ENCODE measurements around the gene TERF2IP. TPM values are rescaled to one million over a fixed set of nuclear protein-coding genes. Genes with fewer than 3 reads are reported as not detected.
A peak's percentile ranks its signal among the peaks of the same experiment; 100 is the strongest.

TERF2IP gene
- total and polyA plus RNA-seq, 4 donors, result 46.5 to 78.3 (median 62.9) TPM

DNA sequence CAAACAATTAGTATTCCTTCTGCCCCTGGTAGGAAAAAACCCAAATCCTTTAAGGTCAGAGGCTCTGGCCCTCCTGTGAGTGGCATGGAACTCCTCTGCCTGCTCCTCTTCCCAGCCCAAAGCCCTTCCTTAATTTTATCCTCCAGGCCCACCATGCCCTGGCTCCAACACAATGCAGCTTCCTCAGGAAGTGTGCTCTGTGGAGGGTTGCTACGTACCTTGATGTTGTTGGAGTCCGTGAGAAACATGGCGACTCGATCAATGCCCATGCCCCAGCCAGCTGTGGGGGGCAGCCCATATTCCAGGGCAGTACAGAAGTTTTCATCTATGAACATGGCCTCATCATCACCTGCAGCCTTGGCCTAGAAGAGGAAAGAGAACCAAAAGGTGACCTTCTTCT is 19.2 kb upstream of the TERF2IP start:
- DNase-seq (no peak), ATAC-seq (ENCODE audit: low FRiP score) (no peak)
- intact Hi-C loops (cut with DNase I), result loop anchor here in 1 of 2 donors (10.0 kb wide), 1 partner anchor 154 kb away; no protein-coding TSS in a partner anchor
- Histone ChIP-seq H3K36me3 (ENCODE audit: control insufficient read depth in 1 of 2, insufficient read depth in 2 of 2, low read length in 1 of 2) (peaks cover 10 to 12% of the 10 kb centered on the region in 2 donors), H3K4me1 (ENCODE audit: control insufficient read depth in 1 of 2, insufficient read depth in 2 of 2, low read length in 2 of 2) (no peaks in the 10 kb centered on the region), H3K4me3 (ENCODE audit: low read length in 2 of 2) (no peak overlapping the region), H3K27ac (ENCODE audit: low read depth in 1 of 2, low read length in 2 of 2) (no peak overlapping the region), H3K27me3 (ENCODE audit: control insufficient read depth in 1 of 2, insufficient read depth in 2 of 2, low read length in 1 of 2) (no peaks in the 10 kb centered on the region), H3K9me3 (ENCODE audit: control insufficient read depth, low read length) (no peaks in the 10 kb centered on the region)
- 92 to 96% methylated on average over 4 of the region's 4 CpGs for WGBS, 2 donors

GRCh38 chr16:75629132-75629531 is 18.4 kb upstream of the TERF2IP start:
- H3K9me3 ChIP-seq (ENCODE audit: control insufficient read depth, low read length), result no peaks in the 10 kb centered on the region
- intact Hi-C loops (cut with DNase I), result loop anchor here in 1 of 2 donors (10.0 kb wide), 1 partner anchor 154 kb away; no protein-coding TSS in a partner anchor
- H3K36me3 ChIP-seq (ENCODE audit: control insufficient read depth in 1 of 2, insufficient read depth in 2 of 2, low read length in 1 of 2), result peaks cover 10 to 12% of the 10 kb centered on the region in 2 donors
- H3K4me3 ChIP-seq (ENCODE audit: low read length in 2 of 2), result no peak overlapping the region
- WGBS, 2 donors, result 87 to 89% methylated on average over 10 of the region's 10 CpGs
- no peak overlapping the region for H3K27ac ChIP-seq (ENCODE audit: low read depth in 1 of 2, low read length in 2 of 2)
- DNase-seq (no peak), ATAC-seq (ENCODE audit: low FRiP score) (no peak)
- no peaks in the 10 kb centered on the region for H3K4me1 ChIP-seq (ENCODE audit: control insufficient read depth in 1 of 2, insufficient read depth in 2 of 2, low read length in 2 of 2)
- H3K27me3 ChIP-seq (ENCODE audit: control insufficient read depth in 1 of 2, insufficient read depth in 2 of 2, low read length in 1 of 2), result no peaks in the 10 kb centered on the region

GRCh38 chr16:75630052-75630451 is 17.5 kb upstream of the TERF2IP start:
- intact Hi-C loops (cut with DNase I), result no loop called here
- WGBS, 2 donors, result 76 to 81% methylated on average over 3 of the region's 3 CpGs
- H3K4me3 ChIP-seq (ENCODE audit: low read length in 2 of 2), result no peak overlapping the region
- no peaks in the 10 kb centered on the region for H3K9me3 ChIP-seq (ENCODE audit: control insufficient read depth, low read length)
- no peaks in the 10 kb centered on the region for H3K4me1 ChIP-seq (ENCODE audit: control insufficient read depth in 1 of 2, insufficient read depth in 2 of 2, low read length in 2 of 2)
- no peaks in the 10 kb centered on the region for H3K27me3 ChIP-seq (ENCODE audit: control insufficient read depth in 1 of 2, insufficient read depth in 2 of 2, low read length in 1 of 2)
- DNase-seq, result no peak
- H3K36me3 ChIP-seq (ENCODE audit: control insufficient read depth in 1 of 2, insufficient read depth in 2 of 2, low read length in 1 of 2), result peaks cover 10 to 12% of the 10 kb centered on the region in 2 donors
- H3K27ac ChIP-seq (ENCODE audit: low read depth in 1 of 2, low read length in 2 of 2), result no peak overlapping the region
- ATAC-seq (ENCODE audit: low FRiP score), result no peak

DNA sequence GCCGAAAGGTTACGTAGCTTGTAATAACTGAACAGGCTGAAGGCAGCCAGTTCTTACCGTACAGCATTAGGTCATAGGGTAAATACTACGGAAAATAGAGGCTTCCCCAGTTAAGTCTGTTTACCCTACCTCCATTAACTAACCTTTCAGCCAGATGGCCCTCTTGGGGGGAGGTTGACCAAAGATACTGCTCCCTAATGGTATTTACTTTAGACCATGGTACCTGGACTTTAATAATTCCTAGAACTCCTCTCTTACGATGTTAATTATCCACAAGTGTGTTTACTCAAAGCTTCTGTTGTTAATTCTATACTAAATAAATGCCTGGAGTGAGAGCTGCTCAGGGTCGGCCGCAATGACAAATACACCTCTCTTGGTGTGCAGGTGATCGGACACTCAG is 14.7 kb upstream of the TERF2IP start:
- H3K36me3 ChIP-seq (ENCODE audit: control insufficient read depth in 1 of 2, insufficient read depth in 2 of 2, low read length in 1 of 2), result peaks cover 15 to 18% of the 10 kb centered on the region in 2 donors
- WGBS, 2 donors, result 89 to 90% methylated on average over 8 of the region's 8 CpGs
- DNase-seq (no peak), ATAC-seq (ENCODE audit: low FRiP score) (no peak)
- H3K27me3 ChIP-seq (ENCODE audit: control insufficient read depth in 1 of 2, insufficient read depth in 2 of 2, low read length in 1 of 2), result no peaks in the 10 kb centered on the region
- intact Hi-C loops (cut with DNase I), result no loop called here
- no peaks in the 10 kb centered on the region for H3K4me1 ChIP-seq (ENCODE audit: control insufficient read depth in 1 of 2, insufficient read depth in 2 of 2, low read length in 2 of 2)
- H3K9me3 ChIP-seq (ENCODE audit: control insufficient read depth, low read length), result no peaks in the 10 kb centered on the region
- H3K27ac ChIP-seq (ENCODE audit: low read depth in 1 of 2, low read length in 2 of 2), result no peak overlapping the region
- no peak overlapping the region for H3K4me3 ChIP-seq (ENCODE audit: low read length in 2 of 2)

DNA sequence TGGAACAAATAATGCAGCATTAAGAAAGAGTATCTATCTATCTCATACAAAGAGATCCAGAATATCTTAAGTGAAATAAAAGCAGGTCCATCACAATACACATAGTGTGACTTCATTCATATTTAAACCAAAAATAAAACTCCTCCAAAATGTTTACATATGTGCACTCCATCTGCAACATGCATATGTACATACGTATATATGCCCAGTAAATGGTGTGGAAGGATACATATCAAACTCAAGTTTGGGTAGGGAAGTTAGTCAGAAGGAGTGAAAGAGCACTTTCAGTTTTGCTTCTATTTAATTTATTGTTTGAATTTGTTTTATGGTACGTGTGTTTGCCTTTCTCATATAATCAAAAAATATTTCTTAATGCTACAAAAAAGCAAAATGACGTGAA is 12.5 kb upstream of the TERF2IP start:
- Histone ChIP-seq H3K27me3 (ENCODE audit: control insufficient read depth in 1 of 2, insufficient read depth in 2 of 2, low read length in 1 of 2) (no peaks in the 10 kb centered on the region), H3K4me3 (ENCODE audit: low read length in 2 of 2) (no peak overlapping the region), H3K36me3 (ENCODE audit: control insufficient read depth in 1 of 2, insufficient read depth in 2 of 2, low read length in 1 of 2) (peaks cover 10 to 14% of the 10 kb centered on the region in 2 donors), H3K4me1 (ENCODE audit: control insufficient read depth in 1 of 2, insufficient read depth in 2 of 2, low read length in 2 of 2) (no peaks in the 10 kb centered on the region), H3K27ac (ENCODE audit: low read depth in 1 of 2, low read length in 2 of 2) (no peak overlapping the region), H3K9me3 (ENCODE audit: control insufficient read depth, low read length) (no peaks in the 10 kb centered on the region)
- 78 to 82% methylated on average over 3 of the region's 3 CpGs for WGBS, 2 donors
- DNase-seq, result no peak
- ATAC-seq (ENCODE audit: low FRiP score), result no peak
- intact Hi-C loops (cut with DNase I), result no loop called here

- DNase-seq (no peak), ATAC-seq (ENCODE audit: low FRiP score) (no peak)
- H3K9me3 ChIP-seq (ENCODE audit: control insufficient read depth, low read length), result no peaks in the 10 kb centered on the region
- no peak overlapping the region for H3K4me3 ChIP-seq (ENCODE audit: low read length in 2 of 2)
- no peaks in the 10 kb centered on the region for H3K27me3 ChIP-seq (ENCODE audit: control insufficient read depth in 1 of 2, insufficient read depth in 2 of 2, low read length in 1 of 2)
- peaks cover 8 to 10% of the 10 kb centered on the region in 2 donors for H3K36me3 ChIP-seq (ENCODE audit: control insufficient read depth in 1 of 2, insufficient read depth in 2 of 2, low read length in 1 of 2)
- H3K4me1 ChIP-seq (ENCODE audit: control insufficient read depth in 1 of 2, insufficient read depth in 2 of 2, low read length in 2 of 2), result no peaks in the 10 kb centered on the region
- H3K27ac ChIP-seq (ENCODE audit: low read depth in 1 of 2, low read length in 2 of 2), result no peak overlapping the region
- 86 to 88% methylated on average over 6 of the region's 6 CpGs for WGBS, 2 donors
- intact Hi-C loops (cut with DNase I), result no loop called here
Observed at GRCh38 chr16:75640598-75640997, 7.0 kb upstream of the TERF2IP start.

DNA sequence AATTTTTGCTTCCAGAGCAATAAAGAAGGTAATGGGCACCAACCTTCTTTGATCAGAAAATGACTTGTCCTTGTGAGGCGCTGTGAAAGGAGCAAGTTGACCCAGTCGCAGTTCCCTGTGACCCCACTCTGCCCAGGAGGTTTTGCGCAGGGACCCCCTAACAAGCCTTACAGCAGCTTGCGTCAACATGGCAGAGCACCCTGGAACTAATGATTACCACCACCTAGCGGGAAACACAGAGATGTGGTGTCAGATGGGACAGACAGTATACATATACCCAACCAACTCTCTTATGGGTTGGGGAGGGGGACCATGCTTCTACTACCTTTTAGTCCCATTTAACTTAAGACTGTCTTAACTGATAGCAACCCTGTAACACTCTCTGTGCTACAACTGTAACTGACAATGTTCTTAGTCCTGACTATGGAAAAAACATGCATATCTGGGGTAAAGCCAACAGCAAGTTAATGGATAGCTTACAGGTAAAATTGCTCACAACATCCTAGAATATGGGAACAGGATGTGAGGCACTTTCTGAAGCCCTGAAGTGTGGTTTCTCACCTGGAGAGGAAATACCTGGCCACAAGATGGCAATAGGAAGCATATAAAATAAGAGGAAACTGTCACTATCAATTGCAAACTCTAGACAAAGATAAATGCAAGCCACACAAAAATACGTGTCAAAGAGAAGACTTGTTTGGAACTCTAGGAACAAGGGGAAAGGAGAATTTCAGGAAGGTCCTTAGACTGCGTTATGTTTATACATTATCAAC is 3.1 kb upstream of the TERF2IP start:
- Histone ChIP-seq H3K27me3 (ENCODE audit: control insufficient read depth in 1 of 2, insufficient read depth in 2 of 2, low read length in 1 of 2) (no peaks in the 10 kb centered on the region), H3K27ac (ENCODE audit: low read depth in 1 of 2, low read length in 2 of 2) (no peak overlapping the region), H3K9me3 (ENCODE audit: control insufficient read depth, low read length) (no peaks in the 10 kb centered on the region), H3K4me1 (ENCODE audit: control insufficient read depth in 1 of 2, insufficient read depth in 2 of 2, low read length in 2 of 2) (no peaks in the 10 kb centered on the region), H3K36me3 (ENCODE audit: control insufficient read depth in 1 of 2, insufficient read depth in 2 of 2, low read length in 1 of 2) (peaks cover 4 to 8% of the 10 kb centered on the region in 2 donors), H3K4me3 (ENCODE audit: low read length in 2 of 2) (no peak overlapping the region)
- 91 to 95% methylated on average over 7 of the region's 7 CpGs for WGBS, 2 donors
- intact Hi-C loops (cut with DNase I), result no loop called here
- ATAC-seq (ENCODE audit: low FRiP score) (no peak), DNase-seq (no peak)

- ATAC-seq (ENCODE audit: low FRiP score), result peak; percentile 58
- WGBS, 2 donors, result 0% methylated on average over 18 of the region's 18 CpGs
- H3K9me3 ChIP-seq (ENCODE audit: control insufficient read depth, low read length), result no peaks in the 10 kb centered on the region
- peaks cover 1 to 2% of the 10 kb centered on the region in 2 donors for H3K36me3 ChIP-seq (ENCODE audit: control insufficient read depth in 1 of 2, insufficient read depth in 2 of 2, low read length in 1 of 2)
- no peak for DNase-seq
- peak overlapping the region; percentile 80 to 100 for H3K4me3 ChIP-seq (ENCODE audit: low read length in 2 of 2)
- H3K27ac ChIP-seq (ENCODE audit: low read depth in 1 of 2, low read length in 2 of 2), result peak overlapping the region; percentile 3 to 22
- intact Hi-C loops (cut with DNase I), result loop anchor here in 1 of 2 donors (1.0 kb wide), 1 partner anchor 24 kb away; the partner anchor contains the start of gene ADAT1
- peaks cover 3 to 5% of the 10 kb centered on the region in 2 donors for H3K4me1 ChIP-seq (ENCODE audit: control insufficient read depth in 1 of 2, insufficient read depth in 2 of 2, low read length in 2 of 2)
- no peaks in the 10 kb centered on the region for H3K27me3 ChIP-seq (ENCODE audit: control insufficient read depth in 1 of 2, insufficient read depth in 2 of 2, low read length in 1 of 2)
Observed at GRCh38 chr16:75647112-75647491, 471 bp upstream of the TERF2IP start.
